CD4-positive, alpha-beta memory T cell (primary cell): ENCODE measurements around the gene MRPL28. TPM values are rescaled to one million over a fixed set of nuclear protein-coding genes. Genes with fewer than 3 reads are reported as not detected.
A peak's percentile ranks its signal among the peaks of the same experiment; 100 is the strongest.
"Not testable (repeated sequence)": the region's sequence is repeated elsewhere in the genome, so short reads cannot be mapped to it uniquely, and the experiment has no call there.

Experiments used
- CTCF ChIA-PET: fragments of 350-600 bp; sonication (Branson Sonifier 250); formaldehyde crosslinking; loops from one replicate; lab custom pipeline; 2021; ENCODE audit warnings: inconsistent platforms; ENCODE audit not compliant: partially characterized antibody; lab: Charles Lee
- POLR2A ChIA-PET: fragments of 350-600 bp; sonication (Branson Sonifier 250); formaldehyde crosslinking; loops from one replicate; lab custom pipeline; 2021; ENCODE audit not compliant: partially characterized antibody; lab: Charles Lee
- DNase-seq, 5 donors: peaks; one replicate each; pipeline versions ENCODE4 v3.0.0 to v3.0.0-alpha.2; 2020 to 2022; ENCODE audit warnings: mixed read lengths in 1 of 5
- H3K27ac ChIP-seq: one replicate; pipeline ENCODE4 v1.7.0; 2013; ENCODE audit warnings: low read depth, low read length
- H3K27me3 ChIP-seq: 2 replicates; pipeline ENCODE4 v1.7.0; 2013; ENCODE audit warnings: mild to moderate bottlenecking, low read length, moderate library complexity; ENCODE audit not compliant: insufficient read depth
- H3K36me3 ChIP-seq: 2 replicates; pipeline ENCODE4 v1.7.0; 2013; ENCODE audit warnings: mild to moderate bottlenecking, low read length, moderate library complexity; ENCODE audit not compliant: insufficient read depth
- H3K4me1 ChIP-seq: 2 replicates; pipeline ENCODE4 v1.7.0; 2013; ENCODE audit warnings: mild to moderate bottlenecking, low read length, moderate library complexity; ENCODE audit not compliant: insufficient read depth
- H3K4me3 ChIP-seq, 2 donors: one replicate each; pipeline ENCODE4 v1.7.0; 2013; ENCODE audit warnings: low read length in 2 of 2, mild to moderate bottlenecking in 1 of 2
- H3K9me3 ChIP-seq, 2 donors: one replicate each; pipeline ENCODE4 v1.7.0; 2013; ENCODE audit warnings: low read length in 2 of 2, control low read depth in 1 of 2; ENCODE audit not compliant: control insufficient read depth in 1 of 2
- H3K27ac Mint-ChIP-seq, 7 donors: one replicate each; pipeline ENCODE4 v1.8.0; 2020 to 2021; ENCODE audit warnings: mixed read lengths in 7 of 7, mild to moderate bottlenecking in 6 of 7, inconsistent platforms in 3 of 7, moderate library complexity in 3 of 7
- H3K27me3 Mint-ChIP-seq, 2 donors: one replicate each; pipeline ENCODE4 v1.8.0; 2020 to 2021; ENCODE audit warnings: mixed read lengths in 2 of 2
- H3K36me3 Mint-ChIP-seq, 2 donors: one replicate each; pipeline ENCODE4 v1.8.0; 2020 to 2021; ENCODE audit warnings: mixed read lengths in 2 of 2, inconsistent platforms in 1 of 2, mild to moderate bottlenecking in 1 of 2
- H3K4me1 Mint-ChIP-seq, 4 donors: one replicate each; pipeline ENCODE4 v1.8.0; 2020 to 2021; ENCODE audit warnings: mixed read lengths in 4 of 4, mild to moderate bottlenecking in 1 of 4
- H3K4me3 Mint-ChIP-seq, 8 donors: one replicate each; pipeline ENCODE4 v1.8.0; 2020 to 2021; ENCODE audit warnings: mixed read lengths in 8 of 8, mild to moderate bottlenecking in 7 of 8, moderate library complexity in 6 of 8, inconsistent platforms in 3 of 8
- H3K9me3 Mint-ChIP-seq, 8 donors: one replicate each; pipeline ENCODE4 v1.8.0; 2020 to 2021; ENCODE audit warnings: mixed read lengths in 8 of 8, mild to moderate bottlenecking in 5 of 8, inconsistent platforms in 3 of 8, moderate library complexity in 1 of 8
- intact Hi-C: fragments of 100-400 bp; cut with micrococcal nuclease; formaldehyde crosslinking; loops from one replicate; pipeline ENCODE4 v1.15.1; 2023
- polyA plus RNA-seq, 2 donors: library from polyadenylated mRNA; unstranded; fragments of 300-500 nt; fragmentation: Illumina TruSeq; gene quantifications; one replicate each; pipeline ENCODE4 v1.2.3, GENCODE V29; 2021
- total RNA-seq, 2 experiments: library from RNA; stranded (reverse); gene quantifications; one replicate each; pipeline ENCODE4 v1.2.3, GENCODE V29; 2021

The MRPL28 gene
- total and polyA plus RNA-seq, 4 experiments from 2014 or later, result 27.9 to 59.2 (median 43.9) TPM

GRCh38 chr16:363766-364490 is 6.4 kb downstream of the MRPL28 start:
- H3K36me3 ChIP-seq, result peaks cover 14% of the 10 kb centered on the region
- peaks cover 11% of the 10 kb centered on the region for H3K4me1 ChIP-seq
- H3K36me3 Mint-ChIP-seq, result peaks cover 3 to 5% of the 10 kb centered on the region in 2 donors
- no peaks in the 10 kb centered on the region for H3K27me3 ChIP-seq
- intact Hi-C loops, result loop anchor here (2.0 kb wide), 1 partner anchor 183 kb away; the partner anchor contains the start of gene HBQ1
- H3K27ac Mint-ChIP-seq, result no peak overlapping the region
- no peaks in the 10 kb centered on the region for H3K9me3 ChIP-seq
- DNase-seq, result no peak
- no peaks in the 10 kb centered on the region for H3K9me3 Mint-ChIP-seq
- no peak overlapping the region for H3K27ac ChIP-seq
- H3K4me1 Mint-ChIP-seq, result peaks cover 0 to 9% (median 5%) of the 10 kb centered on the region in 4 donors
- H3K4me3 ChIP-seq, result no peak overlapping the region
- no peak overlapping the region for H3K4me3 Mint-ChIP-seq
- ChIA-PET CTCF (interaction anchor here (1.2 to 2.9 kb wide), 2 partner anchors 247 to 257 kb away, joined by 3 to 16 read pairs; no protein-coding TSS in a partner anchor), POLR2A (no interaction called here)
- no peaks in the 10 kb centered on the region for H3K27me3 Mint-ChIP-seq

- Mint-ChIP-seq H3K36me3 (peaks cover 3 to 4% of the 10 kb centered on the region in 2 donors), H3K9me3 (no peaks in the 10 kb centered on the region), H3K27ac (peak overlapping the region in 1 of 7 donors; percentile 85), H3K4me3 (no peak overlapping the region), H3K27me3 (no peaks in the 10 kb centered on the region), H3K4me1 (peaks cover 0 to 9% (median 5%) of the 10 kb centered on the region in 4 donors)
- peaks cover 8% of the 10 kb centered on the region for H3K4me1 ChIP-seq
- no peaks in the 10 kb centered on the region for H3K27me3 ChIP-seq
- no peak overlapping the region for H3K27ac ChIP-seq
- DNase-seq, result no peak
- no peak overlapping the region for H3K4me3 ChIP-seq
- intact Hi-C loops, result loop anchor here (2.0 kb wide), 1 partner anchor 182 kb away; the partner anchor contains the start of gene HBQ1
- CTCF ChIA-PET, result interaction anchor here (0.6 to 2.9 kb wide), 10 partner anchors 7 to 325 kb away, joined by 3 to 23 read pairs (median 4); partner anchors contain the start of genes FAM234A and MRPL28
- H3K9me3 ChIP-seq, result no peaks in the 10 kb centered on the region
- POLR2A ChIA-PET, result interaction anchor here (1.6 to 2.3 kb wide), 2 partner anchors 38 to 134 kb away, joined by 6 read pairs; partner anchors contain the start of genes DECR2 and LUC7L
- H3K36me3 ChIP-seq, result peaks cover 14% of the 10 kb centered on the region
These were observed 7.1 kb downstream of the MRPL28 start for GRCh38 chr16:363110-363765.

GRCh38 chr16:362702-362999 is 7.7 kb downstream of the MRPL28 start:
- H3K27me3 Mint-ChIP-seq, H3K27me3 ChIP-seq, H3K4me3 Mint-ChIP-seq, H3K4me1 Mint-ChIP-seq, H3K36me3 Mint-ChIP-seq, H3K36me3 ChIP-seq, H3K27ac Mint-ChIP-seq, H3K9me3 Mint-ChIP-seq, DNase-seq, H3K4me1 ChIP-seq, H3K27ac ChIP-seq, H3K9me3 ChIP-seq, H3K4me3 ChIP-seq: not testable (repeated sequence)
- intact Hi-C loops, result loop anchor here (1.0 to 2.0 kb wide), 3 partner anchors 182 to 297 kb away; partner anchors contain the start of gene HBQ1
- POLR2A ChIA-PET, result interaction anchor here (1.6 to 2.3 kb wide), 2 partner anchors 38 to 134 kb away, joined by 6 read pairs; partner anchors contain the start of genes DECR2 and LUC7L
- CTCF ChIA-PET, result interaction anchor here (0.6 to 2.9 kb wide), 19 partner anchors 8 to 324 kb away, joined by 3 to 23 read pairs (median 3); partner anchors contain the start of genes AXIN1, FAM234A, MRPL28 and NPRL3

- intact Hi-C loops, result loop anchor here (1.0 to 2.0 kb wide), 3 partner anchors 181 to 297 kb away; partner anchors contain the start of gene HBQ1
- ChIA-PET POLR2A (interaction anchor here (0.5 to 2.3 kb wide), 4 partner anchors 18 to 255 kb away, joined by 3 to 6 read pairs (median 5); partner anchors contain the start of genes DECR2 and LUC7L), CTCF (interaction anchor here (0.6 to 2.9 kb wide), 21 partner anchors 9 to 324 kb away, joined by 3 to 23 read pairs (median 3); partner anchors contain the start of genes AXIN1, FAM234A, MRPL28 and NPRL3)
- no peaks in the 10 kb centered on the region for H3K9me3 Mint-ChIP-seq
- H3K4me3 ChIP-seq, result no peak overlapping the region
- no peaks in the 10 kb centered on the region for H3K9me3 ChIP-seq
- H3K27ac ChIP-seq, result no peak overlapping the region
- peaks cover 2% of the 10 kb centered on the region in 2 donors for H3K36me3 Mint-ChIP-seq
- peaks cover 2 to 9% (median 5%) of the 10 kb centered on the region in 4 donors for H3K4me1 Mint-ChIP-seq
- peaks cover 5% of the 10 kb centered on the region for H3K36me3 ChIP-seq
- H3K4me3 Mint-ChIP-seq, result peak overlapping the region in 6 of 8 donors; percentile 43 to 78 (median 55)
- H3K27me3 ChIP-seq, result no peaks in the 10 kb centered on the region
- H3K27ac Mint-ChIP-seq, result peak overlapping the region in 4 of 7 donors; percentile 72 to 80 (median 77)
- H3K27me3 Mint-ChIP-seq, result no peaks in the 10 kb centered on the region
- DNase-seq, result peak; percentile 70 to 75 (median 71)
- H3K4me1 ChIP-seq, result peaks cover 8% of the 10 kb centered on the region
These were observed 8.3 kb downstream of the MRPL28 start for GRCh38 chr16:361872-362701.

- DNase-seq, result no peak
- Histone ChIP-seq H3K36me3 (peaks cover under 1% of the 10 kb centered on the region), H3K4me3 (no peak overlapping the region), H3K4me1 (peaks cover 12% of the 10 kb centered on the region), H3K9me3 (no peaks in the 10 kb centered on the region), H3K27ac (no peak overlapping the region), H3K27me3 (no peaks in the 10 kb centered on the region)
- H3K27me3 Mint-ChIP-seq, result no peaks in the 10 kb centered on the region
- intact Hi-C loops, result no loop called here
- CTCF ChIA-PET, result interaction anchor here (1.0 to 2.9 kb wide), 13 partner anchors 8 to 296 kb away, joined by 3 to 23 read pairs (median 4); partner anchors contain the start of genes AXIN1, FAM234A and NPRL3
- H3K4me1 Mint-ChIP-seq, result peaks cover 5 to 9% (median 7%) of the 10 kb centered on the region in 4 donors
- no peak overlapping the region for H3K27ac Mint-ChIP-seq
- no peaks in the 10 kb centered on the region for H3K9me3 Mint-ChIP-seq
- no peaks in the 10 kb centered on the region for H3K36me3 Mint-ChIP-seq
- POLR2A ChIA-PET, result interaction anchor here (0.5 to 2.3 kb wide), 3 partner anchors 19 to 255 kb away, joined by 3 to 6 read pairs (median 4); partner anchors contain the start of gene LUC7L
- no peak overlapping the region for H3K4me3 Mint-ChIP-seq
These were observed 8.9 kb downstream of the MRPL28 start for GRCh38 chr16:361341-361871.

- Histone ChIP-seq H3K4me3 (no peak overlapping the region), H3K27me3 (no peaks in the 10 kb centered on the region), H3K27ac (no peak overlapping the region), H3K4me1 (peaks cover 18% of the 10 kb centered on the region), H3K36me3 (no peaks in the 10 kb centered on the region), H3K9me3 (no peaks in the 10 kb centered on the region)
- POLR2A ChIA-PET, result interaction anchor here (1.4 to 2.3 kb wide), 2 partner anchors 132 to 254 kb away, joined by 4 to 6 read pairs; partner anchors contain the start of gene LUC7L
- intact Hi-C loops, result no loop called here
- Mint-ChIP-seq H3K27ac (peak overlapping the region in 1 of 7 donors; percentile 42), H3K4me3 (peak overlapping the region in 1 of 8 donors; percentile 20), H3K9me3 (no peaks in the 10 kb centered on the region), H3K36me3 (no peaks in the 10 kb centered on the region), H3K4me1 (peaks cover 6 to 13% (median 8%) of the 10 kb centered on the region in 4 donors), H3K27me3 (no peaks in the 10 kb centered on the region)
- CTCF ChIA-PET, result interaction anchor here (1.0 to 2.9 kb wide), 6 partner anchors 29 to 295 kb away, joined by 3 to 23 read pairs (median 8); no protein-coding TSS in a partner anchor
- no peak for DNase-seq
These were observed 9.5 kb downstream of the MRPL28 start for GRCh38 chr16:360698-361336.
